SU-DHL-6 (cell line): ENCODE measurements around the gene PTGES.

Experiments used
- H2AFZ ChIP-seq: fragments of 200-600 bp; sonication (generic); 2 replicates; pipeline ENCODE4 v1.6.1; 2014; ENCODE audit warnings: low read depth, mild to moderate bottlenecking, moderate library complexity, mixed read lengths, antibody characterized with exemption, low read length; ENCODE audit not compliant: severe bottlenecking
- H3F3A ChIP-seq: fragments of 200-600 bp; shearing (Covaris generic); 2 replicates; pipeline ENCODE4 v1.6.0; 2016; ENCODE audit warnings: antibody characterized with exemption, mild to moderate bottlenecking; ENCODE audit not compliant: insufficient read depth
- H3K27ac ChIP-seq: fragments of 200-600 bp; sonication (generic); 2 replicates; pipeline ENCODE4 v1.5.1; 2016; ENCODE audit warnings: low read depth, mild to moderate bottlenecking, low read length, moderate library complexity, mixed read lengths
- H3K27me3 ChIP-seq: fragments of 200-600 bp; sonication (generic), shearing (Covaris generic); 2 replicates; pipeline ENCODE4 v1.6.0; 2014; ENCODE audit warnings: mild to moderate bottlenecking, low read length
- H3K36me3 ChIP-seq: fragments of 200-600 bp; sonication (generic); 2 replicates; pipeline ENCODE4 v1.6.1; 2014; ENCODE audit warnings: mild to moderate bottlenecking, low read length, mixed read lengths
- H3K4me2 ChIP-seq: fragments of 300-600, 200-600 bp; shearing (Covaris generic), sonication (generic); 2 replicates; pipeline ENCODE4 v1.6.0; 2014; ENCODE audit warnings: low read length, low read depth, mild to moderate bottlenecking; ENCODE audit not compliant: poor library complexity, severe bottlenecking
- H3K4me3 ChIP-seq: fragments of 200-600 bp; sonication (generic); 2 replicates; pipeline ENCODE4 v1.5.1; 2014; ENCODE audit warnings: antibody characterized with exemption, low read length, mild to moderate bottlenecking, mixed read lengths; ENCODE audit not compliant: insufficient read depth, poor library complexity, severe bottlenecking
- H3K79me2 ChIP-seq: fragments of 200-600 bp; sonication (generic); 2 replicates; pipeline ENCODE4 v1.6.1; 2014; ENCODE audit warnings: mild to moderate bottlenecking, low read length, moderate library complexity; ENCODE audit not compliant: insufficient read depth
- H3K9ac ChIP-seq: fragments of 200-600 bp; sonication (generic); 2 replicates; pipeline ENCODE4 v1.7.0; 2014; ENCODE audit warnings: mild to moderate bottlenecking, low read length
- H3K9me2 ChIP-seq: fragments of 200-600 bp; sonication (generic); replicated peaks from 2 replicates; pipeline ENCODE4 v1.6.1; 2014; ENCODE audit warnings: low read length; ENCODE audit not compliant: insufficient read depth
- H3K9me3 ChIP-seq: fragments of 200-600 bp; sonication (generic); 2 replicates; pipeline ENCODE4 v1.6.1; 2014; ENCODE audit warnings: low read length, mixed read lengths; ENCODE audit not compliant: insufficient read depth
- H4K20me1 ChIP-seq: fragments of 200-600 bp; sonication (generic); 2 replicates; pipeline ENCODE4 v1.6.1; 2014; ENCODE audit warnings: low read depth, mild to moderate bottlenecking, antibody characterized with exemption, low read length, moderate library complexity, mixed read lengths
- CTCF ChIP-seq: fragments of 200-600 bp; sonication (generic); IDR thresholded peaks from one replicate; pipeline ENCODE4 v1.5.1; 2017; ENCODE audit warnings: antibody characterized with exemption, mild to moderate bottlenecking, low read length, moderate library complexity; ENCODE audit not compliant: insufficient read depth, poor library complexity, severe bottlenecking
- EZH2phosphoT487 ChIP-seq: fragments of 200-600 bp; sonication (generic), shearing (Covaris generic); conservative IDR thresholded peaks from 2 replicates; pipeline ENCODE4 v1.6.1; 2018; ENCODE audit warnings: mild to moderate bottlenecking, antibody characterized with exemption, low read length, moderate library complexity, mixed read lengths

PTGES gene

GRCh38 chr9:129774791-129775447, 22.1 kb upstream of the PTGES start:
- Histone ChIP-seq H3K4me3 (no peak overlapping the region), H3K36me3 (no peaks in the 10 kb centered on the region), H3F3A (no peaks in the 10 kb centered on the region), H2AFZ (no peak overlapping the region), H3K9me3 (no peaks in the 10 kb centered on the region), H3K4me2 (no peak overlapping the region), H3K79me2 (no peaks in the 10 kb centered on the region), H3K9me2 (no peaks in the 10 kb centered on the region), H3K9ac (no peak overlapping the region), H3K27ac (no peak overlapping the region), H4K20me1 (no peaks in the 10 kb centered on the region), H3K27me3 (no peaks in the 10 kb centered on the region)
- no peak for TF ChIP-seq EZH2phosphoT487
- TF ChIP-seq CTCF, result no peak

GRCh38 chr9:129773262-129774048, 20.6 kb upstream of the PTGES start:
- H3K4me3 ChIP-seq, result no peak overlapping the region
- TF ChIP-seq CTCF (no peak), EZH2phosphoT487 (no peak)
- H3K9me3 ChIP-seq, result no peaks in the 10 kb centered on the region
- H4K20me1 ChIP-seq, result no peaks in the 10 kb centered on the region
- no peak overlapping the region for H3K4me2 ChIP-seq
- H2AFZ ChIP-seq, result no peak overlapping the region
- H3K9me2 ChIP-seq, result no peaks in the 10 kb centered on the region
- no peaks in the 10 kb centered on the region for H3K79me2 ChIP-seq
- no peaks in the 10 kb centered on the region for H3K27me3 ChIP-seq
- H3K27ac ChIP-seq, result no peak overlapping the region
- H3K9ac ChIP-seq, result no peak overlapping the region
- H3F3A ChIP-seq, result no peaks in the 10 kb centered on the region
- no peaks in the 10 kb centered on the region for H3K36me3 ChIP-seq

- no peak overlapping the region for H3K9ac ChIP-seq
- no peaks in the 10 kb centered on the region for H3K9me3 ChIP-seq
- no peaks in the 10 kb centered on the region for H3K79me2 ChIP-seq
- H3K9me2 ChIP-seq, result no peaks in the 10 kb centered on the region
- H3K4me2 ChIP-seq, result no peak overlapping the region
- H3K4me3 ChIP-seq, result no peak overlapping the region
- H2AFZ ChIP-seq, result no peak overlapping the region
- no peaks in the 10 kb centered on the region for H3F3A ChIP-seq
- no peaks in the 10 kb centered on the region for H4K20me1 ChIP-seq
- no peaks in the 10 kb centered on the region for H3K36me3 ChIP-seq
- no peak overlapping the region for H3K27ac ChIP-seq
- no peak for TF ChIP-seq EZH2phosphoT487
- TF ChIP-seq CTCF, result no peak
- no peaks in the 10 kb centered on the region for H3K27me3 ChIP-seq
Measured at GRCh38 chr9:129770741-129771140, 17.9 kb upstream of the PTGES start.
